ENCODE results near the gene PDE5A.

Gene PDE5A

GRCh38 chr4:119589165-119589564 is 39.4 kb downstream of the PDE5A start:
- TF ChIP-seq CTCF (IDR thresholded peaks at IDR 0.05; ENCODE audit: insufficient read depth, missing control alignments): no peak
- DNase-seq (ENCODE audit: insufficient read length, low spot score) (no peak), FAIRE-seq (no peak)

GRCh38 chr4:119587796-119588195 is 40.8 kb downstream of the PDE5A start:
- no peak for FAIRE-seq

GRCh38 chr4:119585771-119586170 is 42.8 kb downstream of the PDE5A start:
- no peak for DNase-seq (ENCODE audit: insufficient read length, low spot score)
- TF ChIP-seq CTCF (IDR thresholded peaks at IDR 0.05; ENCODE audit: insufficient read depth, missing control alignments): no peak
- FAIRE-seq: no peak

More at GRCh38 chr4:119587796-119588195, 40.8 kb downstream of the PDE5A start:
- TF ChIP-seq CTCF (IDR thresholded peaks at IDR 0.05; ENCODE audit: insufficient read depth, missing control alignments): no peak
- DNase-seq (ENCODE audit: insufficient read length, low spot score): no peak

- no peak for TF ChIP-seq CTCF (IDR thresholded peaks at IDR 0.05; ENCODE audit: insufficient read depth, missing control alignments)
- no peak for FAIRE-seq
- no peak for DNase-seq (ENCODE audit: insufficient read length, low spot score)
Observed at GRCh38 chr4:119581190-119581873, 47.3 kb downstream of the PDE5A start.

- FAIRE-seq (no peak), DNase-seq (ENCODE audit: insufficient read length, low spot score) (no peak)
- TF ChIP-seq CTCF (IDR thresholded peaks at IDR 0.05; ENCODE audit: insufficient read depth, missing control alignments): no peak
Observed at GRCh38 chr4:119580293-119580692, 48.3 kb downstream of the PDE5A start.

- no peak for TF ChIP-seq CTCF (IDR thresholded peaks at IDR 0.05; ENCODE audit: insufficient read depth, missing control alignments)
- no peak for DNase-seq (ENCODE audit: insufficient read length, low spot score)
- FAIRE-seq: no peak
Observed at GRCh38 chr4:119579823-119580222, 48.8 kb downstream of the PDE5A start.

GRCh38 chr4:119570401-119570800 is 58.2 kb downstream of the PDE5A start:
- FAIRE-seq (no peak), DNase-seq (ENCODE audit: insufficient read length, low spot score) (no peak)
- no peak for TF ChIP-seq CTCF (IDR thresholded peaks at IDR 0.05; ENCODE audit: insufficient read depth, missing control alignments)
